Panc1 (cell line): ENCODE data around the gene KRTAP4-6.

Experiments
- POLR2AphosphoS5 ChIP-seq: IDR thresholded peaks from 2 replicates; pipeline ENCODE4 v1.6.1; 2012; ENCODE audit warnings: mild to moderate bottlenecking, low read depth, low read length, moderate library complexity
- SIN3A ChIP-seq: IDR thresholded peaks from 2 replicates; pipeline ENCODE4 v1.6.1; 2012; ENCODE audit warnings: low read depth, mild to moderate bottlenecking, low read length, moderate library complexity, borderline replicate concordance; ENCODE audit not compliant: insufficient read depth
- TCF7L2 ChIP-seq: IDR thresholded peaks from 2 replicates; pipeline ENCODE4 v1.6.1; 2011; ENCODE audit warnings: mild to moderate bottlenecking, low read depth, low read length, inconsistent platforms
- TF ChIP-seq, protein P1 (sequence below): fragments of 450-650 bp; IDR thresholded peaks from 2 replicates; pipeline ENCODE4 v1.5.1; 2017; ENCODE audit warnings: mild to moderate bottlenecking

GRCh38 chr17:41131979-41132378, 8.4 kb downstream of the KRTAP4-6 start:
- TF ChIP-seq TCF7L2 (no peak), POLR2AphosphoS5 (no peak), SIN3A (no peak)
- TF ChIP-seq, protein P1, sequence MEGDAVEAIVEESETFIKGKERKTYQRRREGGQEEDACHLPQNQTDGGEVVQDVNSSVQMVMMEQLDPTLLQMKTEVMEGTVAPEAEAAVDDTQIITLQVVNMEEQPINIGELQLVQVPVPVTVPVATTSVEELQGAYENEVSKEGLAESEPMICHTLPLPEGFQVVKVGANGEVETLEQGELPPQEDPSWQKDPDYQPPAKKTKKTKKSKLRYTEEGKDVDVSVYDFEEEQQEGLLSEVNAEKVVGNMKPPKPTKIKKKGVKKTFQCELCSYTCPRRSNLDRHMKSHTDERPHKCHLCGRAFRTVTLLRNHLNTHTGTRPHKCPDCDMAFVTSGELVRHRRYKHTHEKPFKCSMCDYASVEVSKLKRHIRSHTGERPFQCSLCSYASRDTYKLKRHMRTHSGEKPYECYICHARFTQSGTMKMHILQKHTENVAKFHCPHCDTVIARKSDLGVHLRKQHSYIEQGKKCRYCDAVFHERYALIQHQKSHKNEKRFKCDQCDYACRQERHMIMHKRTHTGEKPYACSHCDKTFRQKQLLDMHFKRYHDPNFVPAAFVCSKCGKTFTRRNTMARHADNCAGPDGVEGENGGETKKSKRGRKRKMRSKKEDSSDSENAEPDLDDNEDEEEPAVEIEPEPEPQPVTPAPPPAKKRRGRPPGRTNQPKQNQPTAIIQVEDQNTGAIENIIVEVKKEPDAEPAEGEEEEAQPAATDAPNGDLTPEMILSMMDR: no peak
